Measurements from ENCODE around the gene RNASEH2A. TPM values are rescaled to one million over a fixed set of nuclear protein-coding genes. Genes with fewer than 3 reads are reported as not detected.

The RNASEH2A gene
- 10 to 100 TPM; 34.9 to 39.3 TPM for total RNA-seq

GRCh38 chr19:12806242-12807081, at the start of gene RNASEH2A:
RNASEH2A (plus strand) TSS chr19:12806584; CDS start chr19:12806674, 90 bp downstream.
- peak; percentile 90 for DNase-seq
- H3K36me3 Mint-ChIP-seq (ENCODE audit: low read depth), result peaks cover 8% of the 10 kb centered on the region
- no peaks in the 10 kb centered on the region for H3K27me3 Mint-ChIP-seq
- peak within 1 kb of the TSS; percentile 93 for H3K27ac Mint-ChIP-seq
- POLR2A ChIA-PET, result interaction anchor here (0.7 kb wide), 1 partner anchor 69 kb away, joined by 3 read pairs; the partner anchor contains the start of gene GET3
- no peaks in the 10 kb centered on the region for H3K9me3 Mint-ChIP-seq
- CTCF ChIA-PET, result interaction anchor here (0.7 to 2.4 kb wide), 11 partner anchors 10 to 159 kb away, joined by 3 to 11 read pairs (median 4); no protein-coding TSS in a partner anchor
- H3K4me3 Mint-ChIP-seq, result peak within 1 kb of the TSS; percentile 94
- peaks cover 27% of the 10 kb centered on the region for H3K4me1 Mint-ChIP-seq

DNA sequence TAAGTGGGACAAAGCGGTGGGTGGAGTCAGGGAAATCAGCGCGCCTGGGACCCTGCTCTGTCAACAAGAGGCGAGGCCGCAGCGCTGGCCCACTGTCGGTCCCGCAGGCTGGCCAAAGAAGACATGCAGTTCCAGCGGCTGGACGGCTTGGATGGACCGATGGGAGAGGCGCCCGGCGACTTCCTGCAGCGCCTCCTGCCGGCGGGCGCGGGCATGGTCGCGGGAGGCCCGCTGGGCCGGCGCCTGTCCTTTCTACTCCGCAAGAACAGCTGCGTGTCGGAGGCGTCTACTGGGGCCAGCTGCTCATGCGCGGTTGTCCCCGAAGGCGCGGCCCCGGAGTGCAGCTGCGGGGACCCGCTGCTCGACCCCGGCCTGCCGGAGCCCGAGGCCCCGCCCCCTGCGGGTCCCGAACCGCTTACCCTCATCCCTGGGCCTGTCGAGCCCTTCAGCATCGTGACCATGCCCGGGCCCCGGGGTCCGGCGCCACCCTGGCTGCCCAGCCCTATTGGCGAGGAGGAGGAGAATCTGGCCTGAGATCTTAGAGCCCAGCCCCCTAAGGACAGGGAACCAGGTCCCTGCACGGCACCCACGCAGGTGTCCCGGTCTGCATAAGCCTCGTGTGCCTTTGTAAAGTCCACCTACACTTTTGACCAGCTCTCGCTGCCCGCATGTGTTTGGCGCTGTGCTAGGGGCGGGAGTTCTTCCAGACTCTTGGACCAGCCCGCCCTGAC, 48.7 kb upstream of the RNASEH2A start:
- CTCF ChIA-PET, result interaction anchor here (0.5 to 15.9 kb wide), 27 partner anchors 8 to 1376 kb away, joined by 3 to 211 read pairs (median 3); partner anchors contain the start of genes GET3, JUNB, TNPO2 and TRIR
- Mint-ChIP-seq H3K27ac (no peak overlapping the region), H3K27me3 (peaks cover 4% of the 10 kb centered on the region), H3K9me3 (no peaks in the 10 kb centered on the region), H3K4me1 (peaks cover 13% of the 10 kb centered on the region), H3K36me3 (ENCODE audit: low read depth) (no peaks in the 10 kb centered on the region), H3K4me3 (peak overlapping the region; percentile 27)
- peak; percentile 64 for DNase-seq
- POLR2A ChIA-PET, result no interaction called here

DNA sequence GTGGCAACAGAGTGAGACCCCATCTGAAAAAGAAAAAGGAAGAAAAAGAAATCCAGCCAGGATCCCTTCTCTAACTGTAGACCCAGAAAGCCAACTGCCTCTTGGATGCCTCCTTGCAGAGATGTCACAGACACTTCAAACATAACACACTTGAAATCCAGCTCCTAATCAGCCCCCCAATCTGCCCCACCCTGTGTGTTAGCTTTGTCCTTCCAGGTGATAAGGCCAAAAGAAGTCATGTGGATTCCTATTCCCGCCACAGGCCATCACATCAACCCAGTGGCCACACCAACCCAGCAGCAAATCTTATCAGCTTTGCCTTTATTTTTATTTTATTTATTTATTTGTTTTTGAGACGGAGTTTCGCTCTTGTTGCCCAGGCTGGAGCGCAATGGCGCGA, 46.7 kb upstream of the RNASEH2A start:
- peaks cover 4% of the 10 kb centered on the region for H3K27me3 Mint-ChIP-seq
- peaks cover 13% of the 10 kb centered on the region for H3K4me1 Mint-ChIP-seq
- POLR2A ChIA-PET, result no interaction called here
- H3K27ac Mint-ChIP-seq, result no peak overlapping the region
- CTCF ChIA-PET, result interaction anchor here (0.7 to 15.9 kb wide), 12 partner anchors 9 to 88 kb away, joined by 3 to 211 read pairs (median 5); partner anchors contain the start of genes BEST2, FBXW9, GET3 and JUNB
- DNase-seq, result no peak
- no peak overlapping the region for H3K4me3 Mint-ChIP-seq
- no peaks in the 10 kb centered on the region for H3K36me3 Mint-ChIP-seq (ENCODE audit: low read depth)
- no peaks in the 10 kb centered on the region for H3K9me3 Mint-ChIP-seq

DNA sequence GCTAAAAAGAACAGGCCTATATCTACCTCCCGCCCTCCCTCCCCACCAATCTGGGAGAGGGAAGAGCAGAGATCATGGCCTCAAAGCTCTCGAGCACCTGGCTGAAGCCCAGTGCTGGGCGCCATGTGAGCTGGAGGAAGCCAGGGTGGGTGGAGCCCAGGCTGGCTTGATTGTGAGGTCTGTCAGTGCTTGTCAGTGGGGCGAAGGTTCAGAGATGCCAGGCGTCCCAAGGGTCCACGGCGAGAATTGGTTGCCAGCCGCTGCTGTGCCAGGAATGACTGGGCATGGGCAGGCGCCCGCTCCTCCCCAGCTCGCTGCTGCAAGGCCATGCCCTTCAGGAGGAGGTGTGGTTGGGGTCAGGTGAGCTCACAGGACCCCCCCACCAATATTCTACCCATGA, 43.3 kb upstream of the RNASEH2A start:
- H3K36me3 Mint-ChIP-seq (ENCODE audit: low read depth), result no peaks in the 10 kb centered on the region
- peaks cover 11% of the 10 kb centered on the region for H3K4me1 Mint-ChIP-seq
- no peak overlapping the region for H3K27ac Mint-ChIP-seq
- POLR2A ChIA-PET, result interaction anchor here (0.6 kb wide), 1 partner anchor 65 kb away, joined by 6 read pairs; no protein-coding TSS in a partner anchor
- no peak overlapping the region for H3K4me3 Mint-ChIP-seq
- peaks cover 2% of the 10 kb centered on the region for H3K27me3 Mint-ChIP-seq
- H3K9me3 Mint-ChIP-seq, result no peaks in the 10 kb centered on the region
- CTCF ChIA-PET, result interaction anchor here (1.2 to 15.9 kb wide), 5 partner anchors 10 to 84 kb away, joined by 3 to 211 read pairs (median 6); partner anchors contain the start of gene JUNB
- no peak for DNase-seq

DNA sequence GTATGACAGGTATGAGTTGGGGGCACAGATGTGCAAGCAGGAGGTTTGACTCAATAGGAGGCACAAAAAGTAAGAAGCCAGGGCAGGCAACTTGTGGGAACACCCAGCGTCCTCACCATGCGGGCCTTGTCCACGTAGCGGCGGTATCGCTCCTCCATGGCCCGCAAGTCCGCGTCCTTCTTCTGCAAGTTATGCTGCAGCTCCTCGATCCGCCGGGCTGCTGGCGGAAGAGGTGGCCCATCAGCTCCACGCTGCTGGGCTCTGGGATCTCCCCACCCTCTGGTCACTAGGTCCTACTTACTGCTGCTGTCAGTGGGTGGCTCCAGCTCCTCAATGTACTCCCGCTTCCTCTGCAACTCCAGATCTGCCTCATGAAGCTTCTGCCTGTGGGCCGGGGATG, 41.7 kb upstream of the RNASEH2A start:
- Mint-ChIP-seq H3K27ac (no peak overlapping the region), H3K9me3 (no peaks in the 10 kb centered on the region)
- DNase-seq, result no peak

GRCh38 chr19:12766051-12766521, 40.3 kb upstream of the RNASEH2A start:
- H3K4me3 Mint-ChIP-seq, result no peak overlapping the region

More for the DNA sequence above, 41.7 kb upstream of the RNASEH2A start:
- ChIA-PET CTCF (interaction anchor here (0.5 to 15.9 kb wide), 8 partner anchors 9 to 1918 kb away, joined by 4 to 211 read pairs (median 18); partner anchors contain the start of genes GET3, HOOK2, JUNB and TNPO2), POLR2A (no interaction called here)
- peaks cover 10% of the 10 kb centered on the region for H3K4me1 Mint-ChIP-seq
- no peaks in the 10 kb centered on the region for H3K27me3 Mint-ChIP-seq
- H3K4me3 Mint-ChIP-seq, result no peak overlapping the region
- no peaks in the 10 kb centered on the region for H3K36me3 Mint-ChIP-seq (ENCODE audit: low read depth)

GRCh38 chr19:12767150-12767549, 39.2 kb upstream of the RNASEH2A start:
- Mint-ChIP-seq H3K4me3 (no peak overlapping the region), H3K27me3 (no peaks in the 10 kb centered on the region), H3K4me1 (peaks cover 15% of the 10 kb centered on the region), H3K36me3 (ENCODE audit: low read depth) (no peaks in the 10 kb centered on the region), H3K27ac (no peak overlapping the region), H3K9me3 (no peaks in the 10 kb centered on the region)
- CTCF ChIA-PET, result interaction anchor here (1.0 to 15.9 kb wide), 4 partner anchors 29 to 81 kb away, joined by 3 to 211 read pairs (median 16); partner anchors contain the start of genes JUNB and RNASEH2A
- POLR2A ChIA-PET, result no interaction called here
- no peak for DNase-seq

More at GRCh38 chr19:12766051-12766521, 40.3 kb upstream of the RNASEH2A start:
- DNase-seq, result peak; percentile 86
- Mint-ChIP-seq H3K27me3 (no peaks in the 10 kb centered on the region), H3K36me3 (ENCODE audit: low read depth) (no peaks in the 10 kb centered on the region), H3K9me3 (no peaks in the 10 kb centered on the region), H3K27ac (no peak overlapping the region), H3K4me1 (peaks cover 13% of the 10 kb centered on the region)
- POLR2A ChIA-PET, result interaction anchor here (0.7 to 0.9 kb wide), 2 partner anchors 25 to 30 kb away, joined by 3 to 5 read pairs; partner anchors contain the start of gene JUNB
- CTCF ChIA-PET, result interaction anchor here (0.6 to 15.9 kb wide), 19 partner anchors 10 to 603 kb away, joined by 3 to 211 read pairs (median 4); partner anchors contain the start of genes GET3, HOOK2, JUNB and RNASEH2A

- no peak for DNase-seq
- CTCF ChIA-PET, result interaction anchor here (0.6 to 15.9 kb wide), 5 partner anchors 28 to 153 kb away, joined by 3 to 211 read pairs (median 6); partner anchors contain the start of genes JUNB and RNASEH2A
- Mint-ChIP-seq H3K27me3 (no peaks in the 10 kb centered on the region), H3K36me3 (ENCODE audit: low read depth) (no peaks in the 10 kb centered on the region), H3K4me1 (peaks cover 15% of the 10 kb centered on the region), H3K4me3 (no peak overlapping the region), H3K27ac (no peak overlapping the region), H3K9me3 (no peaks in the 10 kb centered on the region)
- POLR2A ChIA-PET, result no interaction called here
These were observed 38.7 kb upstream of the RNASEH2A start for GRCh38 chr19:12767666-12768065.

GRCh38 chr19:12769689-12770088, 36.7 kb upstream of the RNASEH2A start:
- CTCF ChIA-PET, result interaction anchor here (1.7 to 15.9 kb wide), 3 partner anchors 9 to 78 kb away, joined by 6 to 211 read pairs (median 9); partner anchors contain the start of gene JUNB
- Mint-ChIP-seq H3K27me3 (no peaks in the 10 kb centered on the region), H3K36me3 (ENCODE audit: low read depth) (no peaks in the 10 kb centered on the region), H3K9me3 (no peaks in the 10 kb centered on the region), H3K4me3 (no peak overlapping the region), H3K27ac (no peak overlapping the region), H3K4me1 (peaks cover 24% of the 10 kb centered on the region)
- POLR2A ChIA-PET, result no interaction called here
- peak; percentile 67 for DNase-seq

DNA sequence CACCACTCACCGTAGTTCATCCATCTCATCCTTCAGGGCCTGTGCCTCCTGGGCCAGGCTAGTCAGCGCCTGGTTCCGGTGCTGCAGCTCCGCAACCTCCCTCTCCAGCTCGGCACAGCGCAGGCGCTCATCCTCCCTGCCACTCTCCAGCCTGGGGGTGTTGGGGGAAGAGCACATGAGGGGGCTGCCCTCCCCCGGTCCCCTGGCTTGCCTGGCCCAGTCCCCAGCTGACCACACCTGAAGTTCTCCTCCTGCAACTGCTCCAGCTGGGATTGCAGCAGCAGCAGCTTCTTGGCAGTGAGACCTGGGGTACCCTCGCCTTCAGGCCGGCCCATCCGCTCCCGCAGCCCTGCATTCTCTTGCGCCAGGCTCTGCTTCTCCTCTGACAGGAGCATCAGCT, 35.5 kb upstream of the RNASEH2A start:
- H3K36me3 Mint-ChIP-seq (ENCODE audit: low read depth), result no peaks in the 10 kb centered on the region
- CTCF ChIA-PET, result interaction anchor here (2.1 to 3.4 kb wide), 2 partner anchors 10 to 76 kb away, joined by 9 to 20 read pairs; no protein-coding TSS in a partner anchor
- no peak for DNase-seq
- POLR2A ChIA-PET, result no interaction called here
- no peaks in the 10 kb centered on the region for H3K9me3 Mint-ChIP-seq
- H3K27ac Mint-ChIP-seq, result no peak overlapping the region
- H3K4me1 Mint-ChIP-seq, result peaks cover 25% of the 10 kb centered on the region
- H3K4me3 Mint-ChIP-seq, result no peak overlapping the region
- H3K27me3 Mint-ChIP-seq, result no peaks in the 10 kb centered on the region

DNA sequence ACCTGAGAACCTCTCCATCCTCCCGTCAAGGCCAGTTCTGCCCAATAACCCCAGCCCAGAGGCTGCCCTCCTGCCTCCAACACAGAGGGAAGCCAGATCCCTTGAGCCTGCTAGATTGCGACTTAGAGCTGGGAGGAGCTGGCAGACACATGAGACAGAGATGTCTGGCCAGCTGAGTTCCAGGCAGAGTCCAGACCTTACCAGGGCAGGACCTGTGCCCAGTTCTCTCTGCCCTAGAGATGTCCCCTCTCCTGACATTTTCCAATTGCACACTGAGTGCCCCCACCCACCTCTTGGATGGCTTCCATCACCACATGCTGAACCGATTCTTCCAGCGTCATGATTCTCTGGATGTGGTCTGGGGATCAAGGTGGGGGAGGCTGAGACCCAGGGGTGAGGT, 34.1 kb upstream of the RNASEH2A start:
- H3K27me3 Mint-ChIP-seq, result no peaks in the 10 kb centered on the region
- H3K4me3 Mint-ChIP-seq, result no peak overlapping the region
- POLR2A ChIA-PET, result no interaction called here

GRCh38 chr19:12773571-12773970, 32.8 kb upstream of the RNASEH2A start:
- no peaks in the 10 kb centered on the region for H3K27me3 Mint-ChIP-seq
- no peak for DNase-seq
- CTCF ChIA-PET, result interaction anchor here (1.2 to 3.4 kb wide), 5 partner anchors 13 to 29 kb away, joined by 4 to 20 read pairs (median 6); partner anchors contain the start of genes JUNB and THSD8
- H3K4me3 Mint-ChIP-seq, result no peak overlapping the region
- H3K4me1 Mint-ChIP-seq, result peaks cover 36% of the 10 kb centered on the region
- no peak overlapping the region for H3K27ac Mint-ChIP-seq
- POLR2A ChIA-PET, result interaction anchor here (1.0 kb wide), 1 partner anchor 18 kb away, joined by 3 read pairs; no protein-coding TSS in a partner anchor
- H3K9me3 Mint-ChIP-seq, result no peaks in the 10 kb centered on the region
- H3K36me3 Mint-ChIP-seq (ENCODE audit: low read depth), result no peaks in the 10 kb centered on the region

More for the DNA sequence above, 34.1 kb upstream of the RNASEH2A start:
- no peak for DNase-seq
- peaks cover 25% of the 10 kb centered on the region for H3K4me1 Mint-ChIP-seq
- no peaks in the 10 kb centered on the region for H3K9me3 Mint-ChIP-seq
- CTCF ChIA-PET, result interaction anchor here (1.2 to 3.4 kb wide), 2 partner anchors 12 to 17 kb away, joined by 3 to 20 read pairs; no protein-coding TSS in a partner anchor
- H3K27ac Mint-ChIP-seq, result no peak overlapping the region
- no peaks in the 10 kb centered on the region for H3K36me3 Mint-ChIP-seq (ENCODE audit: low read depth)

Measured in activated CD4-positive, alpha-beta T cell treated with anti-CD3 and anti-CD28 coated beads, Interleukin-2, amount 10 ng/mL, durations not matched to agents 7 days and 5 days (primary cell).